HepG2 (cell line): ENCODE results near the gene SLCO2B1. TPM values are rescaled to one million over a fixed set of nuclear protein-coding genes. Genes with fewer than 3 reads are reported as not detected.

ENCODE experiments used
- ATAC-seq: fragments of 200-7000 bp; cut with Tn5 transposase; 3 replicates; pipeline ENCODE4 v1.9.1; 2020; ENCODE audit warnings: mild to moderate bottlenecking, moderate library complexity
- BruUV-seq: library from RNA; stranded (reverse); fragments of 400-500 nt; replicated peaks from 2 replicates; lab custom pipeline; 2021; lab: Mats Ljungman, UMichigan
- CTCF ChIA-PET: fragments of 300-600 bp; formaldehyde crosslinking; extraction: SDS; loops from one replicate; lab custom pipeline; 2021; ENCODE audit warnings: low total read pairs, inconsistent platforms, low intra/inter-chr PET ratio; lab: Yijun Ruan, JAX
- POLR2A ChIA-PET: fragments of 350-600 bp; sonication (Branson Sonifier 250); formaldehyde crosslinking; loops from one replicate; lab custom pipeline; 2020; ENCODE audit warnings: antibody characterized with exemption, inconsistent platforms; lab: Yijun Ruan, JAX
- DNase-seq: peaks from one replicate; pipeline ENCODE4 v3.0.0-alpha.2; 2015; ENCODE audit warnings: low spot score
- FAIRE-seq: peaks from 3 replicates; lab custom pipeline; 2011; peaks lifted over from hg19 to GRCh38; lab: Jason Lieb, UNC
- H2AFZ ChIP-seq: one replicate; pipeline ENCODE4 v1.6.1; 2011; ENCODE audit warnings: low read length, inconsistent platforms
- H3K27ac ChIP-seq: fragments of 300-600 bp; 3 replicates; pipeline ENCODE4 v1.8.0; 2011; ENCODE audit warnings: mixed run types, mild to moderate bottlenecking, mixed read lengths, low read length, inconsistent platforms; ENCODE audit not compliant: insufficient read depth; ENCODE audit errors: extremely low read length
- H3K27me3 ChIP-seq, 2 experiments: fragments of 200-600 bp in 1 of 2; 2 replicates in 1 of 2; 3 replicates in 1 of 2; pipeline versions ENCODE4 v1.6.0 to v1.8.0; 2011; ENCODE audit warnings: low read length in 2 of 2, mild to moderate bottlenecking in 2 of 2, moderate library complexity in 2 of 2, inconsistent platforms in 1 of 2; ENCODE audit not compliant: insufficient read depth in 2 of 2, control insufficient read depth in 1 of 2
- H3K36me3 ChIP-seq, 2 experiments: fragments of 200-600 bp in 1 of 2; replicated peaks in 1 of 2; 2 replicates in 1 of 2; 3 replicates in 1 of 2; pipeline versions ENCODE4 v1.5.1 to v1.8.0; 2011; ENCODE audit warnings: low read length in 2 of 2, inconsistent platforms in 1 of 2; ENCODE audit not compliant: insufficient read depth in 2 of 2, control insufficient read depth in 1 of 2
- H3K4me1 ChIP-seq: 2 replicates; pipeline ENCODE4 v1.5.1; 2012; ENCODE audit warnings: low read length, inconsistent platforms; ENCODE audit not compliant: insufficient read depth
- H3K4me2 ChIP-seq: 2 replicates; pipeline ENCODE4 v1.6.0; 2011; ENCODE audit warnings: low read depth, low read length, inconsistent platforms
- H3K4me3 ChIP-seq, 3 experiments: fragments of 200-600 bp in 1 of 3; sonication (generic), shearing (Covaris generic) in 1 of 3; replicated peaks in 1 of 3; 2 replicates each; pipeline ENCODE4 v1.5.1; 2011 to 2016; ENCODE audit warnings: low read length in 3 of 3, inconsistent platforms in 2 of 3, low read depth in 2 of 3, mild to moderate bottlenecking in 2 of 3, control low read depth in 1 of 3, mixed read lengths in 1 of 3; ENCODE audit not compliant: insufficient read depth in 1 of 3
- H3K79me2 ChIP-seq: one replicate; pipeline ENCODE4 v1.6.1; 2011; ENCODE audit warnings: low read length, inconsistent platforms; ENCODE audit not compliant: insufficient read depth
- H3K9ac ChIP-seq: 2 replicates; pipeline ENCODE4 v1.6.0; 2011; ENCODE audit warnings: mild to moderate bottlenecking, low read depth, low read length, inconsistent platforms; ENCODE audit not compliant: insufficient read depth
- H3K9me3 ChIP-seq: 2 replicates; pipeline ENCODE4 v1.5.1; 2012; ENCODE audit warnings: mild to moderate bottlenecking, low read length
- H4K20me1 ChIP-seq: 2 replicates; pipeline ENCODE4 v1.6.0; 2011; ENCODE audit warnings: inconsistent platforms, mild to moderate bottlenecking, low read length, moderate library complexity; ENCODE audit not compliant: insufficient read depth
- CBX2 ChIP-seq, 2 experiments: fragments of 200-600 bp in 1 of 2; sonication (generic); formaldehyde crosslinking in 1 of 2; IDR thresholded peaks; 2 replicates each; pipeline versions ENCODE4 v1.7.0 to v1.8.1; 2018 to 2022; ENCODE audit warnings: low read depth in 2 of 2, low read length in 1 of 2, mild to moderate bottlenecking in 1 of 2, missing genetic modification reagents in 1 of 2
- CHD2 ChIP-seq: IDR thresholded peaks from 2 replicates; pipeline ENCODE4 v1.6.1; 2011; ENCODE audit warnings: low read depth, low read length, improper control_type of control experiment
- ISX ChIP-seq: sonication (generic); formaldehyde crosslinking; conservative IDR thresholded peaks from 2 replicates; pipeline ENCODE4 v1.5.0; 2020; ENCODE audit warnings: missing genetic modification reagents
- KLF6 ChIP-seq: IDR thresholded peaks from 2 replicates; pipeline ENCODE4 v1.8.0; 2016; ENCODE audit warnings: missing biosample characterization, missing genetic modification reagents
- MYC ChIP-seq: sonication (generic); formaldehyde crosslinking; IDR thresholded peaks from 2 replicates; pipeline ENCODE4 v1.9.0; 2021; ENCODE audit warnings: missing genetic modification reagents, borderline replicate concordance
- PAWR ChIP-seq: sonication (generic); formaldehyde crosslinking; IDR thresholded peaks from 2 replicates; pipeline ENCODE4 v1.4.0; 2020; ENCODE audit warnings: missing genetic modification reagents, mild to moderate bottlenecking, borderline replicate concordance
- PRPF4 ChIP-seq: fragments of 200-400 bp; formaldehyde crosslinking; IDR thresholded peaks from 2 replicates; pipeline ENCODE4 v1.6.1; 2016; ENCODE audit warnings: low read length, low read depth; ENCODE audit not compliant: poor library complexity, severe bottlenecking
- RCOR2 ChIP-seq: IDR thresholded peaks from 2 replicates; pipeline ENCODE4 v1.6.1; 2016; ENCODE audit warnings: missing biosample characterization, missing genetic modification reagents
- REL ChIP-seq: sonication (generic); formaldehyde crosslinking; conservative IDR thresholded peaks from 2 replicates; pipeline ENCODE4 v1.8.0; 2022; ENCODE audit warnings: mild to moderate bottlenecking, missing genetic modification reagents, moderate library complexity
- ZNF331 ChIP-seq: sonication (generic); formaldehyde crosslinking; IDR thresholded peaks from 2 replicates; pipeline ENCODE4 v1.4.0; 2020; ENCODE audit warnings: missing genetic modification reagents
- ZNF775 ChIP-seq: sonication (generic); formaldehyde crosslinking; IDR thresholded peaks from 2 replicates; pipeline ENCODE4 v1.4.0; 2020; ENCODE audit warnings: missing genetic modification reagents, mild to moderate bottlenecking, moderate library complexity, borderline replicate concordance
- WGBS: methylation state at CpG from one replicate; pipeline ENCODE4 v1.1.6; 2017; ENCODE audit warnings: low lambda C conversion rate; 5-methylcytosine and 5-hydroxymethylcytosine counted together
- in situ Hi-C: cut with HindIII; loops from 2 replicates; pipeline ENCODE4 v1.10.0; 2017; ENCODE audit warnings: low pct_unique_long_range_greater_than_20kb; ENCODE audit not compliant: extremely low pct_ligation_motif_present
- intact Hi-C: fragments of 100-400 bp; cut with micrococcal nuclease; formaldehyde crosslinking; loops from one replicate; pipeline ENCODE4 v1.10.0; 2022; ENCODE audit not compliant: unreplicated experiment
- polyA plus RNA-seq, 8 experiments: library from polyadenylated mRNA; depleted of rRNA in 3 of 8; stranded (reverse) in 7 of 8; unstranded in 1 of 8; fragments of >200 nt; fragmentation: Illumina TruSeq in 4 of 8; extraction: Trizol in 4 of 8; gene quantifications; 2 replicates each; pipeline versions ENCODE4 v1.2.1 to v1.2.3, GENCODE V29; 2011 to 2016; ENCODE audit warnings: low read depth in 4 of 8, missing spikeins in 1 of 8, mixed read lengths in 1 of 8; ENCODE audit not compliant: insufficient read depth in 1 of 8
- total RNA-seq, 5 experiments: library from RNA; depleted of rRNA; stranded (reverse); fragments of >200 nt; fragmentation: Illumina TruSeq; extraction: Trizol; gene quantifications; 2 replicates each; pipeline ENCODE4 v1.2.3, GENCODE V29; 2016; ENCODE audit warnings: low read depth in 1 of 5
- TF ChIP-seq, protein P1 (sequence below): sonication (generic); formaldehyde crosslinking; IDR thresholded peaks from 2 replicates; pipeline ENCODE4 v1.4.0; 2020; ENCODE audit warnings: missing genetic modification reagents
- TF ChIP-seq, protein P2 (sequence below): sonication (generic); formaldehyde crosslinking; IDR thresholded peaks from 2 replicates; pipeline ENCODE4 v1.5.0; 2020; ENCODE audit warnings: missing genetic modification reagents, mild to moderate bottlenecking, borderline replicate concordance
- TF ChIP-seq, protein P3 (sequence below): sonication (generic); formaldehyde crosslinking; IDR thresholded peaks from 2 replicates; pipeline ENCODE4 v1.5.1; 2020; ENCODE audit warnings: missing genetic modification reagents, mild to moderate bottlenecking, borderline replicate concordance
- TF ChIP-seq, protein P4 (sequence below): sonication (generic); formaldehyde crosslinking; IDR thresholded peaks from 2 replicates; pipeline ENCODE4 v1.8.1; 2022; ENCODE audit warnings: low read depth, mild to moderate bottlenecking, missing genetic modification reagents

Gene SLCO2B1
- total and polyA plus RNA-seq, 2 of the 13 experiments (the other 11 are each of a cell fraction or from before 2014, with no cell fraction given), result 15.3 to 19.8 TPM

DNA sequence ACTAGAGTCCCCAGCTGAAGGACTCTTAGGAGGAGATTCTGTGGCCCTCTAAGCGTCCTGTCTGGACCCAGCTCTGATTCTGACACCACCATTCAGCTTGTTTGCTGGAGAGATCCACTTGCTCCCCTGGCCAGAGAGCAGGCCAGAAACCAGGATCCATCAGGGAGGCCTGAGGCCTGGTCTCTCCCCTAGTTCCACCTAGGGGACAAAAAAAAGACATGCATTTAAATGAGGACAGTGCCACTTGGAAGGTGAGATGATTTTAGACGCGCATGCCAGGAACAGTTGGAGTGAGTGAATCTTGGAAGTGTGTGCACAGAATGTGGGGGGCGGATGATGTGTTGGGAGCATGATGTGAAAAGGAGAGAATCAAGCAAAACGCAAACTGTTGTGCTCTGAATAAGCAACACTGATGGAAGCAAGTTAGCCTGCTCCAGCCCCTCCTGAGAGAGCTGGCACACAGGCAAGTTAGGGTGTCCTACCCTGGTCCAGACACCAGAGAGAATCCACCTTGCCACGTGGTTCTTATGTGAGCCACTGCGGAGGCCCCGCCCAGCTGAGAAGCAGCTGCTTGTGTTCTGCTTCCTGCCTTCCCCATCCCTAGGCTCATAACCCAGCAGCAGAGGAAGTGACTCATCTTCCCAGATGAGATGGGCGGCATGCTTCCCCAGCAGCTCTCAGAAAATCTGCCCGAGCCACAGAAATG is 8.0 kb upstream of the SLCO2B1 start:
- H3K4me3 ChIP-seq, result no peak overlapping the region
- POLR2A ChIA-PET, result interaction anchor here (0.8 to 8.6 kb wide), 10 partner anchors 9 to 194 kb away, joined by 3 to 163 read pairs (median 4); partner anchors contain the start of genes SPCS2 and XRRA1
- peaks cover 55% of the 10 kb centered on the region for H3K4me1 ChIP-seq
- FAIRE-seq (no peak), DNase-seq (peak; percentile 72), ATAC-seq (peak; percentile 52)
- CTCF ChIA-PET, result interaction anchor here (6.5 to 7.6 kb wide), 3 partner anchors 61 to 106 kb away, joined by 43 to 173 read pairs (median 72); partner anchors contain the start of gene TPBGL
- H4K20me1 ChIP-seq, result no peaks in the 10 kb centered on the region
- no peaks in the 10 kb centered on the region for H3K36me3 ChIP-seq
- intact Hi-C loops, result loop anchor here (5.0 kb wide), 1 partner anchor 111 kb away; no protein-coding TSS in a partner anchor
- no peak overlapping the region for H3K27ac ChIP-seq
- H3K4me2 ChIP-seq, result no peak overlapping the region
- in situ Hi-C loops, result loop anchor here (5.0 kb wide), 1 partner anchor 104 kb away; no protein-coding TSS in a partner anchor
- no peaks in the 10 kb centered on the region for H3K79me2 ChIP-seq
- 52% methylated on average over 7 of the region's 10 CpGs for WGBS
- no peak overlapping the region for H2AFZ ChIP-seq
- no TSS peak for BruUV-seq
- H3K9ac ChIP-seq, result no peak overlapping the region
- H3K9me3 ChIP-seq, result no peaks in the 10 kb centered on the region
- H3K27me3 ChIP-seq, result peaks cover 1 to 6% of the 10 kb centered on the region in 2 experiments; a peak in 2 of 5 replicates
- TF ChIP-seq, protein P1, sequence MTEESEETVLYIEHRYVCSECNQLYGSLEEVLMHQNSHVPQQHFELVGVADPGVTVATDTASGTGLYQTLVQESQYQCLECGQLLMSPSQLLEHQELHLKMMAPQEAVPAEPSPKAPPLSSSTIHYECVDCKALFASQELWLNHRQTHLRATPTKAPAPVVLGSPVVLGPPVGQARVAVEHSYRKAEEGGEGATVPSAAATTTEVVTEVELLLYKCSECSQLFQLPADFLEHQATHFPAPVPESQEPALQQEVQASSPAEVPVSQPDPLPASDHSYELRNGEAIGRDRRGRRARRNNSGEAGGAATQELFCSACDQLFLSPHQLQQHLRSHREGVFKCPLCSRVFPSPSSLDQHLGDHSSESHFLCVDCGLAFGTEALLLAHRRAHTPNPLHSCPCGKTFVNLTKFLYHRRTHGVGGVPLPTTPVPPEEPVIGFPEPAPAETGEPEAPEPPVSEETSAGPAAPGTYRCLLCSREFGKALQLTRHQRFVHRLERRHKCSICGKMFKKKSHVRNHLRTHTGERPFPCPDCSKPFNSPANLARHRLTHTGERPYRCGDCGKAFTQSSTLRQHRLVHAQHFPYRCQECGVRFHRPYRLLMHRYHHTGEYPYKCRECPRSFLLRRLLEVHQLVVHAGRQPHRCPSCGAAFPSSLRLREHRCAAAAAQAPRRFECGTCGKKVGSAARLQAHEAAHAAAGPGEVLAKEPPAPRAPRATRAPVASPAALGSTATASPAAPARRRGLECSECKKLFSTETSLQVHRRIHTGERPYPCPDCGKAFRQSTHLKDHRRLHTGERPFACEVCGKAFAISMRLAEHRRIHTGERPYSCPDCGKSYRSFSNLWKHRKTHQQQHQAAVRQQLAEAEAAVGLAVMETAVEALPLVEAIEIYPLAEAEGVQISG (CRISPR knock-in tag), result no peak
- TF ChIP-seq PRPF4 (no peak), ISX (CRISPR knock-in tag) (no peak), REL (CRISPR knock-in tag) (no peak), CBX2 (IDR thresholded peaks at IDR 0.05; ENCODE audit: low read depth, low read length) (no peak), CBX2 (CRISPR knock-in tag; IDR thresholded peaks at IDR 0.05; ENCODE audit: low read depth) (no peak), ZNF775 (no peak), RCOR2 (CRISPR knock-in tag) (no peak), CHD2 (no peak), MYC (peak; percentile 65), ZNF331 (CRISPR knock-in tag) (no peak), PAWR (CRISPR knock-in tag) (no peak), KLF6 (CRISPR knock-in tag) (no peak)
- TF ChIP-seq, protein P2, sequence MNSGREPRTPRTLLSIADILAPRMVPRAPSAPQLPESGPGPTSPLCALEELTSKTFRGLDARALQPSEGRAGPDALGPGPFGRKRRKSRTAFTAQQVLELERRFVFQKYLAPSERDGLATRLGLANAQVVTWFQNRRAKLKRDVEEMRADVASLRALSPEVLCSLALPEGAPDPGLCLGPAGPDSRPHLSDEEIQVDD (CRISPR knock-in tag), result no peak
- TF ChIP-seq, protein P3, sequence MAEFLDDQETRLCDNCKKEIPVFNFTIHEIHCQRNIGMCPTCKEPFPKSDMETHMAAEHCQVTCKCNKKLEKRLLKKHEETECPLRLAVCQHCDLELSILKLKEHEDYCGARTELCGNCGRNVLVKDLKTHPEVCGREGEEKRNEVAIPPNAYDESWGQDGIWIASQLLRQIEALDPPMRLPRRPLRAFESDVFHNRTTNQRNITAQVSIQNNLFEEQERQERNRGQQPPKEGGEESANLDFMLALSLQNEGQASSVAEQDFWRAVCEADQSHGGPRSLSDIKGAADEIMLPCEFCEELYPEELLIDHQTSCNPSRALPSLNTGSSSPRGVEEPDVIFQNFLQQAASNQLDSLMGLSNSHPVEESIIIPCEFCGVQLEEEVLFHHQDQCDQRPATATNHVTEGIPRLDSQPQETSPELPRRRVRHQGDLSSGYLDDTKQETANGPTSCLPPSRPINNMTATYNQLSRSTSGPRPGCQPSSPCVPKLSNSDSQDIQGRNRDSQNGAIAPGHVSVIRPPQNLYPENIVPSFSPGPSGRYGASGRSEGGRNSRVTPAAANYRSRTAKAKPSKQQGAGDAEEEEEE (CRISPR knock-in tag), result no peak
- TF ChIP-seq, protein P4, sequence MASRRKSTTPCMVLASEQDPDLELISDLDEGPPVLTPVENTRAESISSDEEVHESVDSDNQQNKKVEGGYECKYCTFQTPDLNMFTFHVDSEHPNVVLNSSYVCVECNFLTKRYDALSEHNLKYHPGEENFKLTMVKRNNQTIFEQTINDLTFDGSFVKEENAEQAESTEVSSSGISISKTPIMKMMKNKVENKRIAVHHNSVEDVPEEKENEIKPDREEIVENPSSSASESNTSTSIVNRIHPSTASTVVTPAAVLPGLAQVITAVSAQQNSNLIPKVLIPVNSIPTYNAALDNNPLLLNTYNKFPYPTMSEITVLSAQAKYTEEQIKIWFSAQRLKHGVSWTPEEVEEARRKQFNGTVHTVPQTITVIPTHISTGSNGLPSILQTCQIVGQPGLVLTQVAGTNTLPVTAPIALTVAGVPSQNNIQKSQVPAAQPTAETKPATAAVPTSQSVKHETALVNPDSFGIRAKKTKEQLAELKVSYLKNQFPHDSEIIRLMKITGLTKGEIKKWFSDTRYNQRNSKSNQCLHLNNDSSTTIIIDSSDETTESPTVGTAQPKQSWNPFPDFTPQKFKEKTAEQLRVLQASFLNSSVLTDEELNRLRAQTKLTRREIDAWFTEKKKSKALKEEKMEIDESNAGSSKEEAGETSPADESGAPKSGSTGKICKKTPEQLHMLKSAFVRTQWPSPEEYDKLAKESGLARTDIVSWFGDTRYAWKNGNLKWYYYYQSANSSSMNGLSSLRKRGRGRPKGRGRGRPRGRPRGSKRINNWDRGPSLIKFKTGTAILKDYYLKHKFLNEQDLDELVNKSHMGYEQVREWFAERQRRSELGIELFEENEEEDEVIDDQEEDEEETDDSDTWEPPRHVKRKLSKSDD (CRISPR knock-in tag), result no peak
